ENCODE results near the gene FOXP1. TPM values are rescaled to one million over a fixed set of nuclear protein-coding genes. Genes with fewer than 3 reads are reported as not detected.

FOXP1 gene
- total RNA-seq, 4 donors from 2014 or later: 169 to 300 (median 202) TPM

DNA sequence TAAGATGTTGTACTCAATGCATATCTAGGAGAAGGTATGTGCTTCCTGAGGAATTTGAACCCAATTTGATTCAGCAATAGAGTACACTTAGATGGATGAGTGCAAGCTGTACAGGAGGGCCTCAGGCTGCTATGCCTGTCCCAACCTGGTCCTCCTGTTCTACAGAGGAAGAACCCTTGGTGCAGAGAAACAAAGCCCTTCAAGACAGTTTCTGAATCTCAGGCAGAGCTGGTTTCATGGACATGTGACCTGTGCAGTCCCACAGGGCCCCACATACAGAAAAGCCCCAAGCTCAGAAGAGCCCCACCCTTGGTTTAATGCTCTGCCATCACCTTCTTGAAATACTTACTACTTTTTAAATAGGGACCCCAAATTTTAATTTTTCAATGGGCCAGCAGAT lies 15.3 kb downstream of the FOXP1 start:
- no peak overlapping the region for H3K4me3 ChIP-seq
- no peaks in the 10 kb centered on the region for H3K27me3 ChIP-seq
- H3K9me3 ChIP-seq: no peaks in the 10 kb centered on the region
- H3K4me1 ChIP-seq: peaks cover 2 to 75% (median 4%) of the 10 kb centered on the region in 3 donors
- TF ChIP-seq POLR2AphosphoS5 (IDR thresholded peaks at IDR 0.05) (no peak), POLR2A (IDR thresholded peaks at IDR 0.05) (no peak), EP300 (IDR thresholded peaks at IDR 0.05) (no peak)
- TF ChIP-seq, protein P1, sequence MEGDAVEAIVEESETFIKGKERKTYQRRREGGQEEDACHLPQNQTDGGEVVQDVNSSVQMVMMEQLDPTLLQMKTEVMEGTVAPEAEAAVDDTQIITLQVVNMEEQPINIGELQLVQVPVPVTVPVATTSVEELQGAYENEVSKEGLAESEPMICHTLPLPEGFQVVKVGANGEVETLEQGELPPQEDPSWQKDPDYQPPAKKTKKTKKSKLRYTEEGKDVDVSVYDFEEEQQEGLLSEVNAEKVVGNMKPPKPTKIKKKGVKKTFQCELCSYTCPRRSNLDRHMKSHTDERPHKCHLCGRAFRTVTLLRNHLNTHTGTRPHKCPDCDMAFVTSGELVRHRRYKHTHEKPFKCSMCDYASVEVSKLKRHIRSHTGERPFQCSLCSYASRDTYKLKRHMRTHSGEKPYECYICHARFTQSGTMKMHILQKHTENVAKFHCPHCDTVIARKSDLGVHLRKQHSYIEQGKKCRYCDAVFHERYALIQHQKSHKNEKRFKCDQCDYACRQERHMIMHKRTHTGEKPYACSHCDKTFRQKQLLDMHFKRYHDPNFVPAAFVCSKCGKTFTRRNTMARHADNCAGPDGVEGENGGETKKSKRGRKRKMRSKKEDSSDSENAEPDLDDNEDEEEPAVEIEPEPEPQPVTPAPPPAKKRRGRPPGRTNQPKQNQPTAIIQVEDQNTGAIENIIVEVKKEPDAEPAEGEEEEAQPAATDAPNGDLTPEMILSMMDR (IDR thresholded peaks at IDR 0.05): no peak
- peaks cover 0 to 5% of the 10 kb centered on the region in 2 donors for H3K36me3 ChIP-seq
- ATAC-seq: no peak
- H3K27ac ChIP-seq: no peak overlapping the region

DNA sequence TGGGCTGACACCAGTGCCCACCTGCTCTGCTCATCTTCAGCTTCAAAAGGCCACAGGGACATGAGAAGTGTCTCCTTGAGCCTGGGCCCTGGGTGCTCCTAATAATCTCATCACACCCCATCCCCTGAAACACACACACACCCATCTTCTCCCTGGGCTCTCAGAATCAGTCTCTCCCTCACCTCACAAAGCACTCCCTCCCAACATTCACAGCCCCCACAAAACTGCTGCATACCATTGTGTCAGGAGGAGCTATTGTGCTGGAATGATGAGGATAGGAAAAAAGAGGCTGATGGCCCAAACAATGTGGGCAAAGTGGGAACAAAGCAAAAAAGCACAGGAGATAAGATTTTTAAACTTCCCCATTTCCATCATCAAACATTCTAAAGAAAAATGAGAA lies 16.8 kb downstream of the FOXP1 start:
- Histone ChIP-seq H3K27me3 (no peaks in the 10 kb centered on the region), H3K9me3 (no peaks in the 10 kb centered on the region), H3K36me3 (peaks cover 0 to 5% of the 10 kb centered on the region in 2 donors), H3K4me1 (peaks cover 2 to 69% (median 4%) of the 10 kb centered on the region in 3 donors), H3K4me3 (no peak overlapping the region), H3K27ac (peak overlapping the region in 1 of 4 donors; percentile 21)
- no peak for ATAC-seq
- TF ChIP-seq, protein P1 (IDR thresholded peaks at IDR 0.05): no peak
- TF ChIP-seq POLR2A (IDR thresholded peaks at IDR 0.05): no peak
- TF ChIP-seq EP300 (IDR thresholded peaks at IDR 0.05): no peak
- no peak for TF ChIP-seq POLR2AphosphoS5 (IDR thresholded peaks at IDR 0.05)

DNA sequence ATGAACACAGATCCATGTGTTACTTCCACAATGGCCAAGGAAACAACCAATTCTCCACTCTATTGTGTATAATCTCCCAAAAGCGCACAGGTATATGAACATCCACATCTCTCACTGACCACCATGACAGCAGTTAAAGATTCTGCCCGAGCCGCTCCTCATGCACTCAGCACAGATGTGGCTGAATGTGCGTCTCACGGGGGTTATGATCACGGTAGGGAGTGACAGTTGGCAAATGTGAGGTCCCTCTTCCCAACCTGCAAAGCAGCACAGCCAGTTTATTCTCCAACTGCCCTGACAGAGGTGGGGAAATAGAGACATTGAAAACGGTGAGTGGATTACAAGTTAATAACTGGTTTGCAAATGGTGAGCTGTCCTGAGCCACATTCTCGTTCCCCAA lies 17.6 kb downstream of the FOXP1 start:
- TF ChIP-seq EP300 (IDR thresholded peaks at IDR 0.05): no peak
- TF ChIP-seq, protein P1 (IDR thresholded peaks at IDR 0.05): no peak
- no peak for TF ChIP-seq POLR2AphosphoS5 (IDR thresholded peaks at IDR 0.05)
- TF ChIP-seq POLR2A (IDR thresholded peaks at IDR 0.05): no peak
- no peak for ATAC-seq

DNA sequence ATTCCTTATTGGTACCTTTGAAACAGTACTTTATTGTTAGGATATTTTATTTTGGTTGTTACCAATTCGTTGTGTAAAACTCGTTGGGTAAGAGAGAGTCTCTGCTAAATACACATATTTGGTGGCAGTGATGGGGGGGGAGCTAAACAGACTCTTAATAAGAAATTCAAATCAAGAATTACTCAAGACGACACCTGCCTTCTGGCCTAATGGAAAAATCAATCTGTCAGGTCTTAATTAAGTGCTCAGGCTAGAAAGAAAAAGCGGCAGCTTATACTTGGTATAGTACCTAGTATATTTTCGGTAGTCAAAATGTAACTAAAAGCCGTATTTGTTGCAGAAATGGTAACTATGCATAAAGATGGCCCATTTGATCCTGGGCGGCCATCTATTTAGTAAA lies 18.2 kb downstream of the FOXP1 start:
- peaks cover 0 to 55% (median 2%) of the 10 kb centered on the region in 3 donors for H3K4me1 ChIP-seq
- H3K27me3 ChIP-seq: no peaks in the 10 kb centered on the region
- H3K27ac ChIP-seq: no peak overlapping the region
- no peaks in the 10 kb centered on the region for H3K9me3 ChIP-seq
- ATAC-seq: no peak
- H3K36me3 ChIP-seq: peaks cover 0 to 5% of the 10 kb centered on the region in 2 donors
- WGBS, 2 donors (ENCODE audit: low coverage in 1 of 2): 91 to 92% methylated on average over 7 of the region's 7 CpGs
- no peak for TF ChIP-seq POLR2AphosphoS5 (IDR thresholded peaks at IDR 0.05)
- TF ChIP-seq, protein P1 (IDR thresholded peaks at IDR 0.05): no peak
- TF ChIP-seq EP300 (IDR thresholded peaks at IDR 0.05): no peak
- no peak for TF ChIP-seq POLR2A (IDR thresholded peaks at IDR 0.05)
- H3K4me3 ChIP-seq: no peak overlapping the region

More for the DNA sequence above, 17.6 kb downstream of the FOXP1 start:
- H3K9me3 ChIP-seq: no peaks in the 10 kb centered on the region
- H3K36me3 ChIP-seq: peaks cover 0 to 5% of the 10 kb centered on the region in 2 donors
- no peak overlapping the region for H3K27ac ChIP-seq
- no peaks in the 10 kb centered on the region for H3K27me3 ChIP-seq
- peaks cover 2 to 61% (median 2%) of the 10 kb centered on the region in 3 donors for H3K4me1 ChIP-seq
- H3K4me3 ChIP-seq: no peak overlapping the region
- WGBS, 2 donors (ENCODE audit: low coverage in 1 of 2): 76% methylated on average over 8 of the region's 8 CpGs; no CpG with 5 or more reads in 1 of the 2 donors

DNA sequence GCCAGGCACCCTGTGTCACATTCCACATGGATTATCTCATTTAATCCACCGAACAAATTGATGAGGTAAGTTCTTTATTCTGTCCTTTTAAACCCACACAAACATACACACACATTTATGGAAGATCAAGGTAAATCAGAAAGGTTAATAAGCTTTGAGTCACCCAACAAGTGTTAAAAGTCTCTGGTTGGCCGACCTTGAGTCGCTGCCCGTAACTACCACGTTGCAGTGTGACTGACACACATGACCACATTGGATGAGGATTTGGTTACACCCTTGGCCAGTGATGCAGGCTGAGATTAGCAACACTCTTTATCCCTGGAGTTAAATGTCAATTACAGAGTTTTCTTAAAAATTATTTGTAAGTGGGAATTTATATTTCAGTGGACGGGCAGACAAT lies 19.2 kb downstream of the FOXP1 start:
- Histone ChIP-seq H3K36me3 (peaks cover 0 to 5% of the 10 kb centered on the region in 2 donors), H3K27me3 (no peaks in the 10 kb centered on the region), H3K27ac (no peak overlapping the region), H3K4me3 (no peak overlapping the region), H3K4me1 (peaks cover 0 to 46% (median 2%) of the 10 kb centered on the region in 3 donors), H3K9me3 (no peaks in the 10 kb centered on the region)
- TF ChIP-seq POLR2AphosphoS5 (IDR thresholded peaks at IDR 0.05): no peak
- no peak for TF ChIP-seq POLR2A (IDR thresholded peaks at IDR 0.05)
- WGBS, 2 donors (ENCODE audit: low coverage in 1 of 2): 64 to 70% methylated on average over 2 to 6 of the region's 6 CpGs
- peak; percentile 34 for ATAC-seq
